Measurements from ENCODE around the gene MEFV.

The MEFV gene

GRCh38 chr16:3256866-3257465 is 533 bp upstream of the MEFV start:
- TF ChIP-seq, protein P1, sequence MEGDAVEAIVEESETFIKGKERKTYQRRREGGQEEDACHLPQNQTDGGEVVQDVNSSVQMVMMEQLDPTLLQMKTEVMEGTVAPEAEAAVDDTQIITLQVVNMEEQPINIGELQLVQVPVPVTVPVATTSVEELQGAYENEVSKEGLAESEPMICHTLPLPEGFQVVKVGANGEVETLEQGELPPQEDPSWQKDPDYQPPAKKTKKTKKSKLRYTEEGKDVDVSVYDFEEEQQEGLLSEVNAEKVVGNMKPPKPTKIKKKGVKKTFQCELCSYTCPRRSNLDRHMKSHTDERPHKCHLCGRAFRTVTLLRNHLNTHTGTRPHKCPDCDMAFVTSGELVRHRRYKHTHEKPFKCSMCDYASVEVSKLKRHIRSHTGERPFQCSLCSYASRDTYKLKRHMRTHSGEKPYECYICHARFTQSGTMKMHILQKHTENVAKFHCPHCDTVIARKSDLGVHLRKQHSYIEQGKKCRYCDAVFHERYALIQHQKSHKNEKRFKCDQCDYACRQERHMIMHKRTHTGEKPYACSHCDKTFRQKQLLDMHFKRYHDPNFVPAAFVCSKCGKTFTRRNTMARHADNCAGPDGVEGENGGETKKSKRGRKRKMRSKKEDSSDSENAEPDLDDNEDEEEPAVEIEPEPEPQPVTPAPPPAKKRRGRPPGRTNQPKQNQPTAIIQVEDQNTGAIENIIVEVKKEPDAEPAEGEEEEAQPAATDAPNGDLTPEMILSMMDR (IDR thresholded peaks at IDR 0.05; ENCODE audit: poor library complexity, severe bottlenecking), result no peak
- Histone ChIP-seq H3K9me3 (ENCODE audit: severe bottlenecking) (no peaks in the 10 kb centered on the region), H3K27ac (ENCODE audit: poor library complexity, severe bottlenecking) (no peak overlapping the region), H3K4me1 (ENCODE audit: insufficient read depth, poor library complexity, severe bottlenecking) (peaks cover 3% of the 10 kb centered on the region), H3K4me3 (ENCODE audit: severe bottlenecking) (no peak overlapping the region), H3K27me3 (ENCODE audit: insufficient read depth, poor library complexity, severe bottlenecking) (no peaks in the 10 kb centered on the region), H3K36me3 (ENCODE audit: low read depth) (no peaks in the 10 kb centered on the region)
- DNase-seq (ENCODE audit: low spot score), result no peak
- 0 out of 3 replicates have a peak, but pooled peaks have one; percentile 35 for ATAC-seq (ENCODE audit: low read depth)

DNA sequence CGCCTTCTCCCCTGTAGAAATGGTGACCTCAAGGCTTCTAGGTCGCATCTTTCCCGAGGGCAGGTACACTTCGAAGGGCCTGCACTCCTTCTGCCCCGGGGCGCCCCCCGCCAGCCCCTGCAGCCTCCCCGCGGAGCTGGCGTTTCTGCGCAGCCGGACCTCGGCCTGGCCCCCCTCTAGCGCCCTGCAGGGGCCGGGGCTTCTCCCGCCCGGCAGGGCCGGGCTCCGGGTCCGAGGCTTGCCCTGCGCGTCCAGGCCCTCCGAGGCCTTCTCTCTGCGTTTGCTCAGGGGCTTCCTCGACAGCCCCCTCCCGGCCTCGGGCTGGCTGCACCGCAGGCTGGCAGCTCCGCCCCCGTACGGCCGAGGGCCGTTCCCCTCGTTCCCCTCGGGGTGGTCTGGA is 2.1 kb downstream of the MEFV start:
- peaks cover 3% of the 10 kb centered on the region for H3K4me1 ChIP-seq (ENCODE audit: insufficient read depth, poor library complexity, severe bottlenecking)
- no peak for DNase-seq (ENCODE audit: low spot score)
- H3K36me3 ChIP-seq (ENCODE audit: low read depth), result no peaks in the 10 kb centered on the region
- H3K27ac ChIP-seq (ENCODE audit: poor library complexity, severe bottlenecking), result no peak overlapping the region
- no peaks in the 10 kb centered on the region for H3K27me3 ChIP-seq (ENCODE audit: insufficient read depth, poor library complexity, severe bottlenecking)
- no peak for ATAC-seq (ENCODE audit: low read depth)
- TF ChIP-seq, protein P1 (IDR thresholded peaks at IDR 0.05; ENCODE audit: poor library complexity, severe bottlenecking), result no peak
- no peaks in the 10 kb centered on the region for H3K9me3 ChIP-seq (ENCODE audit: severe bottlenecking)
- H3K4me3 ChIP-seq (ENCODE audit: severe bottlenecking), result no peak overlapping the region

GRCh38 chr16:3252967-3253366 is 3.5 kb downstream of the MEFV start:
- DNase-seq (ENCODE audit: low spot score) (no peak), ATAC-seq (ENCODE audit: low read depth) (no peak)
- Histone ChIP-seq H3K27me3 (ENCODE audit: insufficient read depth, poor library complexity, severe bottlenecking) (no peaks in the 10 kb centered on the region), H3K9me3 (ENCODE audit: severe bottlenecking) (no peaks in the 10 kb centered on the region), H3K4me3 (ENCODE audit: severe bottlenecking) (no peak overlapping the region), H3K27ac (ENCODE audit: poor library complexity, severe bottlenecking) (no peak overlapping the region), H3K4me1 (ENCODE audit: insufficient read depth, poor library complexity, severe bottlenecking) (peaks cover 3% of the 10 kb centered on the region), H3K36me3 (ENCODE audit: low read depth) (no peaks in the 10 kb centered on the region)
- TF ChIP-seq, protein P1 (IDR thresholded peaks at IDR 0.05; ENCODE audit: poor library complexity, severe bottlenecking), result no peak

GRCh38 chr16:3249451-3249850 is 7.0 kb downstream of the MEFV start:
- no peaks in the 10 kb centered on the region for H3K4me1 ChIP-seq (ENCODE audit: insufficient read depth, poor library complexity, severe bottlenecking)
- no peak overlapping the region for H3K27ac ChIP-seq (ENCODE audit: poor library complexity, severe bottlenecking)
- DNase-seq (ENCODE audit: low spot score), result no peak
- H3K4me3 ChIP-seq (ENCODE audit: severe bottlenecking), result no peak overlapping the region
- no peaks in the 10 kb centered on the region for H3K27me3 ChIP-seq (ENCODE audit: insufficient read depth, poor library complexity, severe bottlenecking)
- H3K36me3 ChIP-seq (ENCODE audit: low read depth), result no peaks in the 10 kb centered on the region
- no peak for ATAC-seq (ENCODE audit: low read depth)
- H3K9me3 ChIP-seq (ENCODE audit: severe bottlenecking), result no peaks in the 10 kb centered on the region
- TF ChIP-seq, protein P1 (IDR thresholded peaks at IDR 0.05; ENCODE audit: poor library complexity, severe bottlenecking), result no peak

DNA sequence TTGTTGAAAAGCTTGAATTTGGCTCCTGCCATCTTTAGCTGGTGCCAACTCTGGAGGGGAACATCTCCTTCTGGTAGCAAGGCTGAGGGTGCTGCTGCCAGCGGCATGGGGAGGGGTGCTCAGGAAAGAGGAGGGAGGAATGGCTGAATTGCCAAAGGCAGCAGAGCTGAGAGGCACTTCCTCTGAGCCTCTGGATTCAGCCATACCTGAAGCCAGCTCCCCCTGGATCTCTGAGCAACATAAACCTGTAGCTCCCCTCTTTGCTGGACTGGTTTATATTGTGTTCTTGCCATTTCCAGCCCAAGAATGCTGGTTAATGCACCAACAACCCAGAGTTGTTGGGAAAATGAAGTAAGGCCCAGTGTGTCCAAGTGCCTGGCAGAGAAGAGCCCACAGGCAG is 7.4 kb downstream of the MEFV start:
- H3K36me3 ChIP-seq (ENCODE audit: low read depth), result no peaks in the 10 kb centered on the region
- DNase-seq (ENCODE audit: low spot score), result no peak
- H3K4me3 ChIP-seq (ENCODE audit: severe bottlenecking), result no peak overlapping the region
- no peaks in the 10 kb centered on the region for H3K27me3 ChIP-seq (ENCODE audit: insufficient read depth, poor library complexity, severe bottlenecking)
- no peak for ATAC-seq (ENCODE audit: low read depth)
- no peaks in the 10 kb centered on the region for H3K9me3 ChIP-seq (ENCODE audit: severe bottlenecking)
- TF ChIP-seq, protein P1 (IDR thresholded peaks at IDR 0.05; ENCODE audit: poor library complexity, severe bottlenecking), result no peak
- no peak overlapping the region for H3K27ac ChIP-seq (ENCODE audit: poor library complexity, severe bottlenecking)
- H3K4me1 ChIP-seq (ENCODE audit: insufficient read depth, poor library complexity, severe bottlenecking), result no peaks in the 10 kb centered on the region

All from RWPE2 (cell line).